GM19099 (cell line): ENCODE results near the gene ZFAND3.

Experiments
- POLR2A ChIP-seq: IDR thresholded peaks from 3 replicates; pipeline ENCODE4 v1.6.1; 2011; ENCODE audit warnings: low read depth; ENCODE audit not compliant: insufficient read length; ENCODE audit errors: extremely low read depth

ZFAND3 gene

DNA sequence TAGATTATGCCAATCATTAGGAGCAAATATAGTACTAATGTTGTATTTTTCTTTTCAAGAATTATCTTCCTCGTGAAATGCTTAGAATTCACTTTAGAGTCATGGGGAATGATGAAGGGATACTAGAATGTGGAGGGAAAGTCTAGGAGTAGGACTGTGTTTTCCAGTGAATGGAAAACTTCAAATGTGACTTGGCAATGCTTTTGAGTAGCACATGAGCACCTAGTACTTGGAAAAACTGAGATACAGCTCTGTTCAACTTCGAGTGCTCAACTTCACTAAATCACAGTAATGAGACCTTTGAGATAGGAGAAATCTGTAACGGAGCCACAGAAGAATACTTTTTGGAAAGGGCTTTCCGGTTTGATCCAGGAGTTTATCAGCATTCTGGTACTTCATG lies 272.9 kb downstream of the ZFAND3 start:
- TF ChIP-seq POLR2A = no peak

DNA sequence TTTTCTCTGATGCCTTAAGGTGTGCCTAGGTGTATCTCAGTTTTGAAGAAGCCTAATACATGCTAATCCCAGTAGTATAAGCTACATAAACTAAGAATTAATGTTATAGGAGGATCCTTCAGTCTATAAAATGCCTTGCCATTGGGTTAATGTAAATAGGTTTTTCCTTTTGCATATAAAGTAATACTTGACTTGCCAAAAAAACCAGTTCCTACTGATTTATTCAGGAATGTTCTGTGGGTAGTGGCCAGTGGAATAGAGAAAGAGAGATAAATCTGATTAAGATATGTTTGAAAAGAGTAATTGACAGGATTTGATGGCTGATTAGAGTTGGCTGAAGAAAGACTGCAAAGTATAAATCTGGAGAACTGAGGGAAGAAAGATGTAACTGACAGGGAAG lies 273.4 kb downstream of the ZFAND3 start:
- TF ChIP-seq POLR2A = no peak

DNA sequence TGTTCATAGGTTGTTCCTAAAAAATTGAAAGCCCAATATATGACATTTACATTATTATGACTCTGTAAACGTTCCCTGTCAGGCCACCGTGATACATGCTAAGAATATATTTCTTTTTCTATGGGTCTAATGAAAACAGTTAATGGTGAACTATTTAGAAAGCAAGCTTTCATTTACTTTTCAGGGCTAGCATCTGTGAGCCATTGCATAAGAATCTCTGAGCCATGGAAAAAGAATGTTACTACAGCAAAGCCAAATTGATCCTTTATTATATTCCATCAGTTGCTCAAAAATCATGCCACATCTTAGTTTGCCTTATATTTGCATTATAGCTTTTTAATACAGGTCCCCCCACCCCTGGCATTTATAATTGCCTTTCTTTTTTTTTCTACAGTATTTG lies 275.5 kb downstream of the ZFAND3 start:
- no peak for TF ChIP-seq POLR2A

DNA sequence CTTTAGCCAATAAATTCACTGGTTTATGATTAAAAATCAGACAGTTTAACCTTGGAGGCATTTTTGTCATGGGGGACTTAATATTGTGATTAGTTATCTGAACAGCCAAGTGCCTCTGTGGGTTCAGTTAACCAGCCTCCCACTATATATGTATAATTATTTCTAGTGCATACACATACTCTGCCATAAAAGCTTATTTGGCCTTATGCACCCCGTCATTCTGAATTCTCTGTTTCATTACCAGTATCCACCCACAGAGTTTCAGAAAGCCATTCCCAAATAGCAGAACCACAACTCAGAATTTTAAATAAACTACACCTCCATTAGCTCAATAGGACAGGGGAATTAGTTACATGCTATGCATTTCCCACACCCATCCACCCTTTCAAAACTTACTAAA lies 279.7 kb downstream of the ZFAND3 start:
- no peak for TF ChIP-seq POLR2A

DNA sequence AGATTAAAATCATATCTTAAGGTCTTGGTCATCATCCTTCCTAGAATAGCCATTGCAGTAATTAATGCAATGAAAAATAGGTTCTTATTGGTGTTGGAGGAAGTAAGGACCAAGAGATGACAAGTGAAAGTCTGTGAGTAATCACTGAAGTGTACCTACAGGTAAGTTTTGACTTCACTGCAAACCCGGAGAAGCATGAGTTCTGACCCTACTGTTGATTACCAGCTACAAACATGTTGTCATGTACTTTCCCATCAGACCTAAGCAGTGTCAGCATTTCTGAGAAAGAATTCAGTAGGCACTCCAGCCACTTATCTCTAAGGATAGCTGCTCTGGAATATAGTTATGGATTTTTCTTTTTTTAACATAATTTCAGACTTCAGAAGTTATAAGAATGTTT lies 280.9 kb downstream of the ZFAND3 start:
- no peak for TF ChIP-seq POLR2A

DNA sequence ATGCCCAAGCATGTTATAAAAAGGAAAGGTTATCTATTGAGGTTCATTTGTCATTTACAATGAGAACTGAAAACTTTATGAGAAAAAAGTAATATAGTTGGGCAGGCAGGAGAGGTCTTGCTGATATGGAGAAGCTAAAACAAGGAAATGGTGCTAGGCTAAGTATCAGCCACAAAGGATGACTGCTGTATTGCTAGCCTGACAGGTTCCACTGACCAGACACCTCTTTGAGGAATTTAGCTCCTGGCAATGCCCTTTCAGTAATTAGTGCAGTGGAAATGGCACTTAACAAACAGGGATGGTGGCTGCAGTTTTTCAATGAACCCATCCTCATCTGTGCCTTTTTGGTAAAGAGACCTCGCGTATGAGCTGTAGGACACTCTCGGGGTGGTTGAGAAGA lies 284.4 kb downstream of the ZFAND3 start:
- no peak for TF ChIP-seq POLR2A

DNA sequence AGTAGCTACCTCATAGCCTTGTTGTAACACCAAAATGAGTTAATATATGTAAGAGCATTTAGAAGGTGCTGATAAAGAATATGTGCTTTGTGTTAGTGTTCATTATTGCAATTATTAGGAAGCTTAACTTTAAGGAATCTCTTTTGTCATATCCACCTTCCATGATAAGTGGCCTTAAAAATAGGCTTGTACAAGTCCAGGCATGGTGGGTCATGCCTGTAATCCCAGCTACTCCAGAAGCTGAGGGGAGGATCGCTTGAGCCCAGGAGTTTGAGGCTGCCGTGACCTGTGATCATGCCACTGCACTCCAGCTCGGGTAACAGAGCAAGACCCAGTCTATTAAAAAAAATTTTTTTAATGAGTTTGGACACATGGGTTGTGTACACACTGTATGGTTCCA lies 285.5 kb downstream of the ZFAND3 start:
- no peak for TF ChIP-seq POLR2A

DNA sequence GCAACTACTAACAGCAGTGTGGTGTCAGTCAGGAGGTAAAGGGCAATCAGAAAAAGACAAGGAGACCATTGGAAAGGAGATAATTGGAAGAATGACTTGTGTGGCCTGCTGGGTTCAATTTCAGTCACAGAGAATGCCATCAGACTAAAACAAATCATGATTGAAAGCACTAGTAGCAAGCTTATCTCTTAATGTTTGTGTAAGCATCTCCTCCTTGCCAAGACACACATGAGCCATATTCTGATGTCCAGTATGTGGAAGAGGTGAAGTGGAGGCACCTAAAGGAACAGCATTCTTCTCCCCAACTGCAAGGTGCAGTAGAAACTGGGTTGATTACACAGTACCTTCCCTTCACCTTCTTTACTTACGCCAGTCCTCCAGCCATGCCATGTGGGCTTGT lies 287.5 kb downstream of the ZFAND3 start:
- no peak for TF ChIP-seq POLR2A

DNA sequence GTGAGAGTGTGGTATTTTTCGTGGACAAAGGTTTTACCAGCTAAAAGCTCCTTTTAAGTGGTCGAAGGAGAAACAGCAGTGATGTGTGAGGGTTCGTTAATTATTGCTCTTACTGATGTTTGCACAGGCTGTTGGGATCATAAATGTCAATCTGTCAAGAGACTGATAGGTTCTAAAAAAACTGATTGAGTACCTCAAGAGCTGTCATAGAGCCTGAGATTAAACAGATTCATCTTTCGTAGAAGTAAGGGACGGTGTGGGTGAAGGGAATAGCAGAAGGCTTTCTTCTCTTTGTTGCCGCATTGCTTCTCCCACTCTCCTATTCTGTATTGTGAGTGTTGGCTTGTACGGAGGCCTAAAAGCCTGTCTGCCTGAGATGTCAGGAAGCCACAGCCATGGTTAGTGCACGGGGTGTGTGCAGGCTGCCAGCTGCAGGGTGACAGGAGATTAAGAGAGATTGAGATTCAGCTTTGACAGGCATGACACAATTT lies 291.0 kb downstream of the ZFAND3 start:
- no peak for TF ChIP-seq POLR2A

DNA sequence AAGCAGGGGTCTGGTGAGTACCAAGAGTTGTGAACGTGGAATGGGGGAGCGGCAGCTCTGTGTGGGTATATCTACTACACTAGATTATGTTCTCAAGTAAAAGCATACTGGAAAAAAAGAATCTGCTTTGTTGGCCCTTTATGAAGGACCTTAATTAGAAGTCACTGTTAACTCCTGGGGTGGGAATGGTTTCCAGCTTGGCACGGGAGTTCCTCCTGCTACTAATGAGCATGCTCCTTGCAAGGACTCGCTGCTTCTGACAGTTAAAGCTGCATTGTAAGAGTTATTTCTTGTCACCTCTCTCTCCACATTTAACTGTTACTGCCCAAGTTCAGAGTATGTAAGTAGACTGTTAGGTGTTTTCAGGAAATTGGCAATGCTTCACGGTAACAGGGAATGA lies 292.7 kb downstream of the ZFAND3 start:
- no peak for TF ChIP-seq POLR2A

DNA sequence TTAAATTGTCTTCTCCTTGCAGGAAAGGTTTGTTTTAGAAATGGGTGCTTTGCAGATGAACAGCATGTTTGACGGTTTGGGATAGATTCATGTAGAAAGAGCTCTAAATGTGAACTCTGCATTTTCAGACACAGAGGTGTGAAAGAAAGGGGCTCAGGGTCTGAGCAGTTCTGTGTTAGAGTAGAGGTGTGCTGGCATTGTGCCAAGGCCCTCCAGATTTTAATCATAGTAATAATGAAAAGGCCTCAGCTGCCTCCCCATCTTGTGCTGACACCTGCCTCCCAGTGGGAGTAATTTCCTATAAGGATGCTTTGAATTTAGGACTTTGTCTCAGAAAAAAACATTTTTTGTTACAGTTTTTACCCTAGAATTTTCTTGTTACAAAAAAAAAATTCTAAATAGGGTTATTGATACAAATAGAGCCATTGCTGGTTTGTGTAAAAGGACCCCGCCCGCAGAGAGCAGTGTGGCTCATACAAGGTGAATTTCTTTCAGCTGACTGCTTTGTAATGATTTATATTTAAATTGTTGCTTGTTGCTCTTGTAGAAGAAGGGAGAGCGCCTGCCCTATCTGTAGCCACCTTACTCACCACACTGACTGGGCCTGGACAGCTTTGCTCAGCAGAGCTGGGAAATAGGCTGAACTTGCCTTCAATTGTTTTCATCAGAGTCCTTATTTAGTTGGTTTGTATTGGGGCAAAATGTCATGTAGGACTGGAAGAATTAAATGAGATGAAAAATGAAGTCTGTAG lies 294.5 kb downstream of the ZFAND3 start:
- no peak for TF ChIP-seq POLR2A

DNA sequence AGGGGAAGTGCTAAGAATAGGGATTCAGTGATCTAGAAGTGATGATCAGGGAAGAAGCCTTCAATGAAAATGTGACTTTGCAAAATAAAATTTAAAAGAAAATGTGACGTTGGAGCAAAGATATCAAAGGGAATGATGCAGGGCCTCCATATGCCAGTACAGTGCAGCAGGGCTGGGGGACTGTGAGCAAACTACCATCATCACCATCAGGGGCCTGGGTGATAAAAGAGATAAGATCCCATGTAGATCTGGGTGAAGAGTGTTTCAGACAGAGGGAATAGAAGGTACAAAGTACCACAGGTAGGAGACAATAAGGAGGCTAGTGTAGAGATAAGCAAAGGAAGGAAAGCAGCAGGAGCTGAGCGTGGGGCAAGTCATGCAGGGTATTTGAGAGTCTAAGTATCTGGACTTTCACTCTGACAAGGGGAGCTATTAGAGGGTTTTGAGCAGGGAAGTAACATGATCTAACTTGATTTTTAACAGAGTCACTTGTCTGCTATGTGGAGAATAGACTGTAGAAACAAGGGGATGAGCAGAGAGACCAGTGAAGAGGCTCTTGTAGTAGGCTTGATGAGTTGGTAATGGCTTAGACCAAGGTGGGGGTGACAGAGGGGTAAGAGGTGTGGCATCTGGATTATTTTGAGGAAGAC lies 295.6 kb downstream of the ZFAND3 start:
- no peak for TF ChIP-seq POLR2A

DNA sequence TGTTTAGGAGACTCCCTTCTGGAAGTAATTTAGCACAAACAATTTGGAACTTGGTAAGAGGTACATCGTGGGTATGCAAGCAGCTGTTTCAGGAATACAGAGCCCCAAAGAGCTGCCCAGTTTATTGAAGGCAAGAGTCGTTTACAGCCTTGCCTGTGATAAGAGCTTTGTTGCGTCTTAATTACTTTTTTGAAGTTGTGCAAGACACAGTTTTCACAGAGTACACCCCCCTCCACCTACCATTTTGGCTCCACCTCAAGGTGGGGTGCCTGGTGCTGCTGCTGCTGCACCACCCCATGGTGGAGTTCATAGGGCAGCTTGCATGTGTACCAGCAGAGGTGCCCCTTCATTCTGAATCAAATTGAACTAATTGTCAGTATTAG lies 296.1 kb downstream of the ZFAND3 start:
- TF ChIP-seq POLR2A = no peak

DNA sequence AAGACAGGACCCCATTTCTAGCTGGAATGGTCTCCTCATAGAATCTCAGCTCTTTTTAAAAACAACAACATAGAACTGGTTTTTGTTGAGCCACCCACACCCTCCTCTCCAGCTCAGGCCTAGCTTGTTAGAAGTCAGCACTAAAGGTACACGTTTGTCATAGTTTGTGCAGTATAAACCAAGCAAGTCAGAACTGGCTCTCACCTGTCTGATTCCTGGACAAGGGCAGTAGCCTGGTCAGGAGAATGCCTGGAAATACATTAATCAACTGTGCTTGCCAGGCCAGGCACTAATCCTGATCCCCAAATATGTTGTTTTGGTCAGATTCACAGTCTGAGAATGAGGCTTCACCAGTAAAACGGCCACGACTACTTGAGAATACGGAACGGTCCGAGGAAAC lies 296.7 kb downstream of the ZFAND3 start:
- TF ChIP-seq POLR2A = no peak

DNA sequence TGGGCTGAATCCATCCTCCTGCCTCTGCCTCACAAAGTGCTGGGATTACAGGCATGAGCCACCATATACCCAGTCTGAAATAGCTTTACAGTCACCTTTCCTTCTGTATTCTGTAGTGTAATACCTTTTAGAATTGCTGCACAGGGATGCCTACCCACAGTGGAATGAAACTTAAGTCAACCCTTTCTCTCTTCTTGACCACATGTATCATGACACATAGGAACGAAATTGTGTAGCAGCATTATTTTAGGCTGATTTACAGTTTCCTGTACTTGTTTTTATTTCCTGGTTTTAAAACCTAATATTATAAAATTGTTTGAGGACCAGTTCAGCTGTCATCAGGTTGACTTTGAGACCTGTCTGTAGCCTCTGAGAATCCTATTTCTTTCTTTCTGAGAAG lies 297.8 kb downstream of the ZFAND3 start:
- no peak for TF ChIP-seq POLR2A

DNA sequence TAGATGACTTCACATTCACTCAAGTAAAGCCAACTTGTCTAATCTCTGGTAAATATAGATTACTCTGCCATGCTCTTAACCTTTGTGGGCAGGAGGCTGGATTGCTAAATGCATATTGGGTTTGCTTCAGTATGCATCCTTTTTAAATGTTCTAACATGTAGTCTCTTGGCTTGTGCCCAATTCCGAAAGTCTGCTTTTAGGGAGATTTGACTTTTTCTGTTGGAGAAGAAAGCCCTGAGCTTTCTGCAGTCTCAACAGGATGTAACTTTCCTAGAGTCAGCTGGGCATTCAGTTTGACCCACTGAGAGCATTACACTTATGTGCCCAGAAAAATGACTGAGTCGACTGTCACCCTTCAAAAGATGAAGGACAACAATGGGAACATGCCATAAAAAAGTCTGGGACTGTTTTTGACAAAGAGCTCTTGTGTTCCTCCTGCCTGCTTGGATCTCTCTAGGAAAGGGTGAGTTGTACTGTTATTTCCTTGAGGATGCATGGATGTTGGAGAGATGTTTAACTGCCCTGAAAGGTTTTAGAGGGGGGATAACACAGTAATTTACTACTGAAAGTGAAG lies 299.4 kb downstream of the ZFAND3 start:
- TF ChIP-seq POLR2A = no peak
